HCT116 (cell line): ENCODE measurements around the gene RASGEF1C. TPM values are rescaled to one million over a fixed set of nuclear protein-coding genes. Genes with fewer than 3 reads are reported as not detected.

Experiments used
- ATAC-seq: fragments of 200-7000 bp; cut with Tn5 transposase; 2 replicates; pipeline ENCODE4 v1.9.1; 2020; ENCODE audit warnings: mild to moderate bottlenecking, moderate library complexity
- BruUV-seq: library from RNA; stranded (reverse); fragments of 400-500 nt; replicated peaks from 2 replicates; lab custom pipeline; 2021; lab: Mats Ljungman, UMichigan
- CTCF ChIA-PET: fragments of 300-600 bp; sonication (Branson Sonifier 250); formaldehyde crosslinking; loops from one replicate; lab custom pipeline; 2021; ENCODE audit warnings: antibody characterized with exemption; lab: Charles Lee
- POLR2A ChIA-PET: fragments of 300-600, 350-600 bp; sonication (Branson Sonifier 250); formaldehyde crosslinking; loops from one replicate; lab custom pipeline; 2021; ENCODE audit warnings: antibody characterized with exemption; lab: Charles Lee
- RAD21 ChIA-PET, 2 experiments: fragments of 300-600 bp; sonication (Branson Sonifier 250); formaldehyde crosslinking; loops; one replicate each; lab custom pipeline; 2023; ENCODE audit warnings: low total read pairs in 2 of 2; ENCODE audit not compliant: uncharacterized antibody in 2 of 2, unreplicated experiment in 2 of 2, low non-redundant PET in 1 of 2; lab: Charles Lee
- DNase-seq: peaks from one replicate; pipeline ENCODE4 v3.0.0-alpha.2; 2010; ENCODE audit warnings: low read depth, low spot score
- H2AFZ ChIP-seq: fragments of 200-600 bp; shearing (Covaris generic), sonication (generic); 2 replicates; pipeline ENCODE4 v1.6.1; 2017; ENCODE audit warnings: low read depth, mixed run types, mixed read lengths, antibody characterized with exemption, low read length; ENCODE audit not compliant: poor library complexity, severe bottlenecking
- H3K27ac ChIP-seq: 2 replicates; pipeline ENCODE4 v1.5.1; 2012; ENCODE audit warnings: low read depth, low read length
- H3K27me3 ChIP-seq: fragments of 200-600 bp; sonication (generic); 2 replicates; pipeline ENCODE4 v1.6.1; 2016; ENCODE audit warnings: mixed run types, low read length, mixed read lengths; ENCODE audit not compliant: insufficient read depth
- H3K36me3 ChIP-seq, 2 experiments: fragments of 200-500 bp in 1 of 2; fragments of 200-600 bp in 1 of 2; sonication (Bioruptor generic) in 1 of 2; sonication (generic) in 1 of 2; 2 replicates each; pipeline versions ENCODE4 v1.5.1 to v1.6.1; 2014 to 2016; ENCODE audit warnings: low read length in 2 of 2, inconsistent platforms in 1 of 2, mixed read lengths in 1 of 2, mixed run types in 1 of 2; ENCODE audit not compliant: insufficient read depth in 2 of 2, control insufficient read depth in 1 of 2
- H3K4me1 ChIP-seq, 2 experiments: fragments of 200-600 bp in 1 of 2; sonication (generic) in 1 of 2; 2 replicates each; pipeline versions ENCODE4 v1.5.1 to v1.6.1; 2012 to 2017; ENCODE audit warnings: low read length in 2 of 2, inconsistent platforms in 1 of 2, mild to moderate bottlenecking in 1 of 2, mixed read lengths in 1 of 2, mixed run types in 1 of 2, moderate library complexity in 1 of 2; ENCODE audit not compliant: insufficient read depth in 2 of 2, control insufficient read depth in 1 of 2
- H3K4me2 ChIP-seq: fragments of 200-600 bp; sonication (generic); 2 replicates; pipeline ENCODE4 v1.6.1; 2017; ENCODE audit warnings: mixed run types, low read length, mixed read lengths
- H3K4me3 ChIP-seq, 2 experiments: fragments of 200-600 bp in 1 of 2; sonication (generic) in 1 of 2; replicated peaks in 1 of 2; 2 replicates each; pipeline ENCODE4 v1.5.1; 2011 to 2016; ENCODE audit warnings: low read length in 2 of 2, control low read depth in 1 of 2, low read depth in 1 of 2, mild to moderate bottlenecking in 1 of 2, mixed read lengths in 1 of 2, mixed run types in 1 of 2
- H3K79me2 ChIP-seq: fragments of 200-600 bp; sonication (generic); 2 replicates; pipeline ENCODE4 v1.6.1; 2017; ENCODE audit warnings: mild to moderate bottlenecking, mixed run types, low read length, moderate library complexity, mixed read lengths; ENCODE audit not compliant: insufficient read depth
- H3K9ac ChIP-seq: fragments of 200-600 bp; sonication (generic); 2 replicates; pipeline ENCODE4 v1.6.1; 2016; ENCODE audit warnings: low read length, mixed read lengths
- H3K9me2 ChIP-seq: fragments of 200-600 bp; sonication (generic), shearing (Covaris generic); 2 replicates; pipeline ENCODE4 v1.6.1; 2017; ENCODE audit warnings: mixed run types, mild to moderate bottlenecking, moderate library complexity; ENCODE audit not compliant: insufficient read depth
- H3K9me3 ChIP-seq, 2 experiments: fragments of 200-500 bp in 1 of 2; fragments of 200-600 bp in 1 of 2; sonication (Bioruptor generic) in 1 of 2; sonication (generic) in 1 of 2; 2 replicates each; pipeline ENCODE4 v1.6.1; 2014 to 2017; ENCODE audit warnings: low read length in 2 of 2, mixed read lengths in 2 of 2, inconsistent platforms in 1 of 2, low read depth in 1 of 2, mild to moderate bottlenecking in 1 of 2, mixed run types in 1 of 2, moderate library complexity in 1 of 2; ENCODE audit not compliant: control insufficient read depth in 1 of 2, insufficient read depth in 1 of 2
- H4K20me1 ChIP-seq: fragments of 200-600 bp; sonication (generic), shearing (Covaris generic); 2 replicates; pipeline ENCODE4 v1.6.1; 2017; ENCODE audit warnings: mixed run types, mild to moderate bottlenecking, moderate library complexity; ENCODE audit not compliant: insufficient read depth
- ATF3 ChIP-seq: IDR thresholded peaks from 2 replicates; pipeline ENCODE4 v1.6.1; 2012
- CEBPB ChIP-seq: IDR thresholded peaks from 2 replicates; pipeline ENCODE4 v1.6.1; 2012; ENCODE audit warnings: low read depth
- ELF1 ChIP-seq: IDR thresholded peaks from 2 replicates; pipeline ENCODE4 v1.6.1; 2012; ENCODE audit warnings: low read depth, borderline replicate concordance
- EZH2phosphoT487 ChIP-seq: fragments of 200-600 bp; IDR thresholded peaks from 2 replicates; pipeline ENCODE4 v1.6.1; 2018; ENCODE audit warnings: antibody characterized with exemption, borderline replicate concordance
- FOSL1 ChIP-seq: IDR thresholded peaks from 2 replicates; pipeline ENCODE4 v1.6.1; 2012; ENCODE audit warnings: low read depth
- JUND ChIP-seq: IDR thresholded peaks from 2 replicates; pipeline ENCODE4 v1.6.1; 2012
- MAX ChIP-seq: IDR thresholded peaks from 2 replicates; pipeline ENCODE4 v1.6.1; 2012
- POLR2A ChIP-seq: IDR thresholded peaks from 2 replicates; pipeline ENCODE4 v1.7.0; 2011; ENCODE audit warnings: borderline replicate concordance; ENCODE audit not compliant: insufficient read depth, insufficient read length; ENCODE audit errors: extremely low read depth
- POLR2AphosphoS5 ChIP-seq: IDR thresholded peaks from 2 replicates; pipeline ENCODE4 v1.6.1; 2011; ENCODE audit warnings: mild to moderate bottlenecking, low read depth, low read length, moderate library complexity
- REST ChIP-seq: IDR thresholded peaks from 2 replicates; pipeline ENCODE4 v1.6.1; 2012; ENCODE audit warnings: low read depth
- SIN3A ChIP-seq: IDR thresholded peaks from 2 replicates; pipeline ENCODE4 v1.6.1; 2012; ENCODE audit warnings: low read depth
- SP1 ChIP-seq: IDR thresholded peaks from 2 replicates; pipeline ENCODE4 v1.6.1; 2012; ENCODE audit warnings: low read depth
- TCF7L2 ChIP-seq: IDR thresholded peaks from 2 replicates; pipeline ENCODE4 v1.7.0; 2011; ENCODE audit warnings: borderline replicate concordance, inconsistent platforms; ENCODE audit not compliant: insufficient read depth, insufficient read length; ENCODE audit errors: extremely low read depth
- YY1 ChIP-seq: IDR thresholded peaks from 2 replicates; pipeline ENCODE4 v1.6.1; 2011; ENCODE audit warnings: low read length, low read depth, moderate library complexity, mild to moderate bottlenecking; ENCODE audit not compliant: insufficient replicate concordance; ENCODE audit errors: extremely low read depth
- ZBTB33 ChIP-seq: IDR thresholded peaks from 2 replicates; pipeline ENCODE4 v1.6.1; 2011; ENCODE audit warnings: mild to moderate bottlenecking, low read length, moderate library complexity; ENCODE audit not compliant: insufficient replicate concordance; ENCODE audit errors: extremely low read depth
- intact Hi-C: fragments of 100-400 bp; cut with micrococcal nuclease; formaldehyde crosslinking; loops from 2 replicates; pipeline ENCODE4 v1.10.0; 2022
- total RNA-seq: library from RNA; stranded (reverse); gene quantifications from one replicate; pipeline ENCODE4 v1.2.1, GENCODE V29; 2021; ENCODE audit not compliant: unreplicated experiment

Gene RASGEF1C
- total RNA-seq, 1 experiment from 2014 or later = 1.2 TPM

GRCh38 chr5:180214870-180215770, 6.1 kb upstream of the RASGEF1C start:
- intact Hi-C loops = no loop called here
- Histone ChIP-seq H3K27me3 (no peaks in the 10 kb centered on the region), H3K27ac (no peak overlapping the region), H3K9me3 (no peaks in the 10 kb centered on the region), H3K9ac (no peak overlapping the region), H4K20me1 (no peaks in the 10 kb centered on the region), H3K4me2 (no peak overlapping the region), H3K79me2 (no peaks in the 10 kb centered on the region), H3K4me3 (no peak overlapping the region), H3K4me1 (no peaks in the 10 kb centered on the region), H2AFZ (no peak overlapping the region), H3K9me2 (no peaks in the 10 kb centered on the region), H3K36me3 (no peaks in the 10 kb centered on the region)
- TF ChIP-seq EZH2phosphoT487 (no peak), POLR2A (no peak), SP1 (no peak), ELF1 (no peak), ZBTB33 (no peak), TCF7L2 (no peak), CEBPB (no peak), JUND (no peak), MAX (no peak), SIN3A (no peak), REST (no peak), ATF3 (no peak), POLR2AphosphoS5 (no peak), FOSL1 (no peak), YY1 (no peak)
- ChIA-PET RAD21 (no interaction called here), CTCF (no interaction called here), POLR2A (no interaction called here)
- BruUV-seq = no TSS peak
- DNase-seq = no peak
- no peak for ATAC-seq
